Muscle of arm (tissue), 12 donors: Measurements from ENCODE around the gene RIMS4. TPM values are rescaled to one million over a fixed set of nuclear protein-coding genes. Genes with fewer than 3 reads are reported as not detected.

Experiments used
- DNase-seq: peaks from one replicate; pipeline ENCODE4 v3.0.0-alpha.2; 2013
- polyA plus RNA-seq, 12 donors: library from polyadenylated mRNA; unstranded; fragments of 120-200 nt; gene quantifications; one replicate each; pipeline ENCODE4 v1.2.1, GENCODE V29; 2013; ENCODE audit not compliant: insufficient read length in 12 of 12

Gene RIMS4
- polyA plus RNA-seq, 12 donors, result 4.0 to 18.8 (median 8.6) TPM; not detected in 1

DNA sequence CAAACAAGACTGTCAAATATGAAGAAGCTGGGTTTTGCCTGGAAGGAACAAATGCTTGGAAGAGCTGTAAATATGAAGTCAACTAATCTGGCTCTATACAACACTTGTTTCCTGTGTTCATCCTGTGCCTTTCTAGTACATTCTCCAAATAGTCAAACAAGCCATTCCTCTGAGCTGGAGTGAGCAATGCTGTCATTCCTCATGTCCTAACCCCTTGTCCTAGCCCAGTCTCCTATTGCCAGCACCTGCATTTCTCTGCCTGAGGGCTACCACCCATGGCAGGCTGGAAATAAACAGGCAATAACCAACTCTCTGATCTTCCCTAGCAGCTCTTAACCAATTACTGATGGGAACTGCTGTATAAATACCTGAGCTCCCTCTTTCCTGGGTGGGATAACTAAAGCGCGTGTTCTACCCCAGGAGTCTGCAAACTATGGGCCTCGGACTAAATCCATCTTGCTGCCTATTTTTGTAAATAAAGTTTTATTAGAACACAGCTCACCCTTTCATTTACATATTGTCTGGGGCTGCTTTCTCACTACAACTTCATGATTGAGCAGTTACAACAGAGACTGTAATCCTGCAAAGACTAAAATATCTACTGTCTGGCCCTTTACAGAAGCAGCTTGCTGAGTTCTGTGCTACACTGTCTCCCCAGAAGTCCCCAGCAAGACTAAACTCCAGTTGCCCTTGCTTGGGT, 13.4 kb downstream of the RIMS4 start:
- DNase-seq, result no peak

DNA sequence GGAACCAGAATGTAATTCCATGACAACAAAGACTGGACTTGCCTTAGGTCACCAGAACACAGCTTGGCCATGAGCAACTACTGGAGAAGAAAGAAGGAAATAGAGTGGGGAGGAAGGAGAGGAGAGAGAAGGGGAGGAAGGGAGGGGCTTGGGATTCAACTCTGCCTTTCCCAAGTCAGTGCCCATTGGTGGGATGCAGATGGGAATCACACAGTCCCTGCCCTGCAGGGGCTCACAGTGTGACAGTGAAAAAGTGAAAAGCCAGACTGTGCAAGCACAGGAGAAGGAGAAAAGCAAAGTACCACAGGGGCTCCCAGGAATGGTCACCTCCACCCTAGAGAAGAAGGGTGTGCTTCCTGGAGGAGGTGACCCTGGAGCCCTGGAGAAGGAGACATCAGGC, 14.0 kb downstream of the RIMS4 start:
- DNase-seq, result no peak

DNA sequence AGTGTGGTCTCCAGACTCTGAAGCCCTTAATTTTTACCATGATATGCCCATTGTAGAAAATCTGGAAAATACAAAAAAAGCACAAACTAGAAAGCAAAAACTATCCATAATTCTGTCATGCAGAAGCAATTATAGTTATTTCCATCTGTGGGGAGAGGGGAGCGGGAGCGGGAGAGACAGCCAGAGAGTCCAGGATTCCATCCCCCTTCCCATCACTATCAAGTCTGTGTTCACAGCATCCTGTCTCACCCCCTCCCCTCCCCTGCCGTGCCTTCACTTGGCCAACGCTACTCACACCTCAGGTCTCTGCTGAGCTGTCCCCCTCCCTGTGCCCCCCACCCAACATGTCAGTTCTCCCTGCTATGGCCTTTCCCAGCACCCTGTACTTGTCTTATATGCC, 14.5 kb downstream of the RIMS4 start:
- no peak for DNase-seq

DNA sequence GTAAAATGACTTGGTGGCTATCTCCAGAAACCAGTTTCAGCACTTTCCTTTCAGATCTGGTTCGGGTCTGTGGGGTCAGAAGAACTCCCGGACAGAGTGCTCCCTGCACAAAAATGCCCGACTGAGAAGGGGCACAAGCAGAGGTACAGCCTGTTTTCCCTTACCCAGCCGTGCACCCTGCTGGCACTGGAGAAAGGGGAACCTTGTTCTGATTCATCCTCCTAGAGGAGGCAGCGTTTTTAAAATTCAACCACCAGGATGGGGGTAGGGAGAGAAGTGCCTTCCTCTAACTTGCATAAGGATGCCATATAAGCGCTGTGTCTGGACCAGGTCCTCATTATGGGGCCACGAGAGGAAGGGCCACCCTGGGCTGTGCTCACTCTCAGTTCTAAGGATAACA, 17.6 kb downstream of the RIMS4 start:
- DNase-seq, result no peak

DNA sequence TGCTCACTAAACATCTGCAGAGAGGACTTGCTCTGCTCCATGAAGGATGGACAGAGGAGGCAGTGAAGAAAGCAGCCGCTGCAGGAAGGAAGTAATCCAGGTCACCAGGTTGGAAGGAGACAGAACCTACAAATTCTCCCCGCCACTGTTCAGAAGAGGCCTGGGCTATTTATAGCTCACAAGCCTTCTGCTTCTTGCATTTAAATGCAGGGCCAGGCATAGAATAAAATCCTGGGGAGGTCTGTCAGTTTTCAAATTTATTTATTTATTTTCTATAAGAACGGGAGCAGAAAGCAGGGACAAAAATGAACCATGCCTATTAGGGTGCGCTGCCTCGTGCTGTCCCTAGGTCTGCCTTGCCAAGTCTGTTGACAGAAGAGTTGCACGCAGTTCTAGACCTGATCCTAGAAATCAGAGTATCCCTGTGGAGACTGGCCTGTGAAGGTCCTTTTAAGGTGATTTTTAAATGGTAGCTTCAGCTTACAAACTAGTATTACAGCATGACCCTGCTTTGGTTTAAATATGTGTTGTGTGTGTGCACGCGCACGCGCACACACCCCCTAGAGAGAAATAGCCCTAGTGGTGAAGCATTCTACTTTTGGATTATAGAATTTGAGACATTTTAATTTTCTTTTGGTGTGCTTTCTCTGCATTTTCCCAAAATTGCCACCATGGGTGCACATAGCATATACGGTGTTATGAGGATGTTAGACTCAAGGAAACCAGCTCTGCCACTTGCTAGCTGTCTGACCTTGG, 19.5 kb downstream of the RIMS4 start:
- no peak for DNase-seq

DNA sequence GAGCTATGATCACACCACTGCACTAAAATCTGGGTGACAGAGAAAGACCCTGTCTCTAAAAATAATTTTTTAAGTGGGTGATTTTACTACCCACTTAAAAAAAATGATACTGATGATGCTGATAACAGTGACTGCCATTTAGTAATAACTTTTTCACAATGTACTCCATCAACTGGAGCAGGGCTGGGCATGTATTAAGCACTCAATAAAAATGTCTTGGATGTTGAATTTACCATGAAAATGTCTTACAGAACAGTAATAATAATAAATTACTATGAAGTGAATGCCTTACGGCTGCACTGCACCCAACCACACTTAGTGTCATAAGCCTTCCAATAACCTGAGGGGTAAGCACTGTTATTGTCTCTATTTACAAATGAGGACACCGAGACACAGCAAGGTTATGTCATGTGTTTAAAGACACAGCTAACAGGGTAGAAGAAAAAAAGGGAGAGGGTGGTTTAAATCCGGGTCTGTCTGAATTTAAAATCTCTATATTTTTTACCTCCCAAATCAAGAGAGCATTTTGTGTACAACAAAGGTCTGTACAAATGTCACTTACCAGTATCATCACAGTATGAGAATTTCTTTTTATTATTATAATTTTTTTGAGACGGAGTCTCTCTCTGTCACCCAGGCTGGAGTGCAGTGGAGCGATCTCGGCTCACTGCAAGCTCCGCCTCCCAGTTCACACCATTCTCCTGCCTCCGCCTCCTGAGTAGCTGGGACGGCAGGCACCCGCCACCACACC, 21.5 kb downstream of the RIMS4 start:
- DNase-seq, result no peak

DNA sequence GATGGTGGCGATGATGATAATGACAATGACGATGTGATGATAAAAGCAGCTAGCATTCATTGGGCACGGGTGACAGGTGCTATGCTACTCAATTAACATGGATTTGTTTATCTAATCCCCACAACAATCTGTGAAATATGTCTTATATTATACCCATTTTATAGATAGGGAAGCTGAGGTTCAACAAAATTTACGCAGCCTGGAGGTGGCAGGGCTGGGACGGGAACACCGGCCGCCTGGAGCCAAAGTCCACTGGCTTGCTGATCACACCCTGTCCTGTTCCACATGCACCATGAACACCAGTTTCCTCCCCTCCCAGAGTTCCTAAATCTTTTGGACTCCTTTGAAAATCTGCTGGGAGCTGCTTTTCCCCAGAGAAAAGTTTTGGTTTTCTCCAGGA, 23.0 kb downstream of the RIMS4 start:
- no peak for DNase-seq

DNA sequence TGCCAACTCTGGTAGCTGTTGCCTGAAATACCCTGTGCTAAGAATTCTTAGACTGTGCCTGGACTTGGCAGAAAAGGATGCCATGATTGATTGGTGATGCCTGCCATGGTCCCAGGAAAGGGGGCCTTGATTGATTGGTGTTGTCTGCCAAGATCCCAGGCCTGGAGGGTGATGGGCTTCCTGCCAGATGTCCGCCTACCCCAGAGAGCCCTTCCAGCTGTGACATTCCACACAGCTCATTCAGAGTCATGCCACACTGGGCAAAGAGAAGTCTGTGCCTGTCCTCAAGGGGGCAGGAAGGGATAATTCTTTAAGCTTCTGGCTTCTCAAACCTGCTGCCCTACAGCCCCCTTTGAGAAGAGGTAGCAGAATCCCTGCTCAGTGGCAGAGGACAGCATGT, 24.6 kb downstream of the RIMS4 start:
- DNase-seq, result no peak

DNA sequence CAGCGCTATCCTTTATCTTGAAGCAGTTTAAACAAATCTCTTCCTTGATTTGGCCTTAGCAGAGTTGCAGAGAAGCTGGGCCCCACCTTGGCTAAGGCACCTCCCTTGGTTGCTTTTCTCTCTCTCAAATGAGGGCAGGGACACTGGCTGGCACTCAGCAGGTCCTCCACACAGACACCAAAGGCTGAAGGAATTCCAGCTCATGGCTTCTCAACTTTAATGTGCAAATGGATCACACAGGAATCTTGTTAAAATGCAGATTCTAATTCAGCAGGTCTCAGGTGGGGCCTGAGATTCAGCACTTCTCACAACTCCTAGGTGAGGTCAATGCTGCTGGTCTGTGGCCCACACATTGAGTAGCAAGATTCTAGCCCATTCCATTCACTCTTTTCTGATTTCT, 25.7 kb downstream of the RIMS4 start:
- DNase-seq, result no peak

DNA sequence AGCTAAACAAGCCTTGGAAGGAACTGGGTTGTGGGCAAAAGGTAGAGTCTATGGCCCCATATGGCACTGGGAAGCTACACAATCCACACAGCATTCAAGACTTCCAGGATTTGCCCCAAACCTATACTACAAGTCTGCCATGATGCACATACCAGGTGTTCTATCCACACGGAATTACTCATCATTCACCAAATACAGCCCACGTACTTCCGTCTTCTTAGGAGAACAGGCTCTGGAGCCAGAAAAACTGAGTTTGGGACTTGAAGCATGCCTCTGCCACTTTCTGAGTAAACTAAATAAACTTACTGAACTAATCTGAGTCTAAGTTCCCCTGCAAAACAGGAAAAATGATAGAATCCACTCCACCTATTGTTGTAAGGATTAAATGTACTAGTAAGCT, 28.6 kb downstream of the RIMS4 start:
- DNase-seq, result no peak

DNA sequence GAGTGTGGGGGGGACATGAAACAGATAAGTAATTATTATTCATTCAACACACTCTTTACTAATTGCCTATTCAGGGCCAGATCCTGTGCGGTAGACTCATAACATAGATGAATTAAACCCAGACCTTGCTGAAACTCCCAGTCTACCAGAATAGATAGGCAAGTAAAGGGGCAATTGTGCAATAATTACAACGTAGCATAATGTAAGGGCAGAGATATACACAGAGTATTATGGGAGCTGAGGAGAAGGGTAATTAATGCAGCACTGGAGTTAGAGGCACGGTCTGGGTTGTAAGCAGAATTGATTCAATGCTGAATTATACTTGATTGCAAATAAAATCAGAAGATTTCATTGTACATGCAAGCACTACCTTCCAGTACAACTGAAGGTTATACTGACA, 29.2 kb downstream of the RIMS4 start:
- no peak for DNase-seq

DNA sequence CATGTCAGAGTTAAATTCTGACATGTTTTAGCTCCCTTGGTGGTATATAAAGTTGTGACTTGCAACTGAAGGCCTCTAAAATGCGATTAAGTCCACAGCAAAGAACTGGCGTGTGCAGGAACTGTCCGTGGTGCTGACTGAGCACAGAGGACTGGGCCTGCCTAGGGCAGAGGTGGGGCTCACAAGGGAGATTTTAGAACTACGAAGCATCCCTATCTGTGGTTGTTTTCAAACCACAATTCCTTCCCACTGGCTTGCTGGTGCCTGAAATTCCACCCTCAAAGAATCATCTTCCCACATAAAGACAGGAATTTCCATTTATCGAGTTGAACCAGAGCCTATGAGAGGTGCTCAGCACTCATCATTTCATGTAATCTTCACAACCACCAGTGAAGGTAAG, 30.1 kb downstream of the RIMS4 start:
- DNase-seq, result peak; percentile 70

DNA sequence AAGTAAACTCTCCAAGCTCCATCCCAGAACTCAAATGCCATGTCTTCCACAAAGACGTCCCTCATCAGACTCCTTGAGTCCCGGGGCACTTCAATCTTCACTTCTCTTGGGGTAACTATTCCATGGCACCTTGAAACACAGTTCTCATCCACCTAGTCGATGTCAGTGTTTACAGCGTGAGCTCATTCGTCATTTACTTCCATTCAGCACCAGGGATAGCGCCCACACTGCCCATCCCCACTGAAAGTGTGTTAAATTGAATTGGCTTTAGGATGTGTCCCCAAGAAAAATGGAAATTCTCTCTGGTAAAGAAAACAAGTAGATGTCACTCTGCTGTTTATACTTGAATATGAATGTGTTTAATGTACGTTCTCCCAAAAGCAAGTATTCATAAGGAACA, 33.4 kb downstream of the RIMS4 start:
- peak; percentile 15 for DNase-seq

DNA sequence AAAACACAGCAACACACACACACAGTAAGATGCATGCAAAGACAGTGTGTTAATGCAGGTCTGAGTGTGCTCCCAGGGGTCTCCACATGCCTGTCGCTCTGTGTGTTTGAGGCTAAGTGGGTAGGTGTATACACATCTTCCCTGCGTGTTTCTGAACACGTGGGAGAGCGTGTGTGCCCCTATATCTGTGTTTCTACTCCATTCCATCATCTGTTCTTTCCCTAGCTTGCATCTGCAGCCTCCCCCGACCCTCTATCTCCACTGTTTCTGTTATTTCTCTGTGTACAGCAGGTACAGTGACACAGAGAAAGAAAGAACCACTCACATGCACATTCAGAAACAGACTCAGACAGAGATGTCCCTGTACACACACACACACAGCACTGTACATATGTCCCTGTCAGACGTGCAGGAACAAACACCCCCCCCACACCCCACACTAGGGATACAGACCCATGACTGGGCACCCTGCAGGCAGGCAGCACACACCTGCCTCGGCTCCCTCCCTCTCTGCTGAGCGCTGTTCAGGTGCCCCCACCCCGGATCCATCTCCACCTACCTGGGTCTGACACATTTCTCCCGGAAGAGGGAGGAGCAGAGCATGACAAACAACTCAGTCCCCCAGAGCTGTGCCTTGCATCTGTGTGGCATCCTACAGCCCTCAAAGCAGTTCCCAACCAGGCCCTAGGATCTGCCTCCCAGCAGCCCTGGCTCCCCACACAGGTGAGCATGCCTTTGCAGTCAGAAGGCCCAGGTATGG, 37.1 kb downstream of the RIMS4 start:
- no peak for DNase-seq

DNA sequence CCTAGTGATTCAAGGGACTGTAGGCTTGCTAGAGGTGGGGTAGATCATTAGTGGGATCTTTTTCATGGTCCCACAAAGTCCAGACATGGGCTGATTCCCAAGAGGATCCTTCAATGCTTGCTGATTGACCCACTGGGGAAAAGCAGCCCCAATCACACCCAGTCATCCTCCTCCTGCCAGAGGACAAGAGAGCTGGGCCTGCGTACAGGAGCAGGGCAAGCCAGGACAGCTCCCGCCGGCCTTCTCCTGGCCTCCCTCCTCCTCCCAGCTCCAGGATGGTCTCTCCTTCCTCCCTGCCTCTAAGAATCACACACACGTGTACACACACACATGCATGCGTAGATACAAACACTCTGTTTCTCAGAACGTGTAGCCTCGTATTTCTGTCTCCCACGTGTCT, 37.7 kb downstream of the RIMS4 start:
- DNase-seq, result no peak

DNA sequence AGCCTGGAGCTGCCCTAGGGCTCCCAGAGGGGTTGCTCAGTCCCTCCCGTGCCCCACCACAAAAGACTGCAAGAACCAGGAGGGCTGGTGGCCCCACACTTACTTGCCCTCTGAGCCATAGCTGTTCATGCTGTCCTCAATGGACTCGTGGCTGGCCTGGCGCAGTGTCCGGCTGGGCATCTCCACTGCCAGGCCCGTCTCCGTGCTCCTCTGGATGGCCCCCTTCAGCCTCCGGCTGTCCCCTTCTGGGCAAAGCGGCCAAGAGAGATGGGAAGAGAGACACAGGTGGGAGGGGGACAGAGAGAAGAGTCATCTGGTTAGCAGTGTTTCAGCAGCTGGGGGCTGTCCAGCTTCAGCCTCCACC, 39.2 kb downstream of the RIMS4 start:
- DNase-seq, result no peak

DNA sequence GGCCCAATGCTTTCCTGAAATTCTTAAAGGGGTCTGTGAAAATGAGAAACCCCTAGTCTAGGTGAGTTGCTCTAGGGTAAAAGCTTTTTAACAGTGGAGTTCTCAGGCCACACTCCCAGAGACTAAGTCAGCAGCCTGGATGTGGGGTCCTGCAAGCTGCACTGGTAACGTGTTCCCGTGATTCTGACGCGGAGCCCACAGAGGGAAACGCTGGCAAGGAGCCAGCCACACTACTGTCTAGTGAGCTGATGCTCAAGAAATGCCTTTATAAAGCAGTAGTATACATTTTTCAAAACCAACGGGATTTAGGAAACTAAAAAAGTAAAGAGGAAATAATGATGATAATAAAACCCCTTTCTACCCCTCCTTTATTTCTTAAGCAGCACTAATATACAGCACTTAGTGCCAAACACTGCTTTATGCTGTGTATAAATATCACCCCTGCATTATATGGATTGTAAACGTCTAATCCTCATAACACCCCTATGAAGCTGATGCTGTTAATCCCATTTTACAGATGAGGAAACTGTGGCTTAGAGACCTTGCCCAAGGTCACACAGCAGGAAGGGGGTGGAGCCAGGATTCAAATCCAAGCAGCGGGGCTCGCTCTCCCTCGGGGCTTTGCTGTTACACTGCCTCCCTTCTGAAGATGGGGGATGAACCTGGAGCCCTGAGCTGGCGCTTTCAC, 39.7 kb downstream of the RIMS4 start:
- DNase-seq, result no peak

DNA sequence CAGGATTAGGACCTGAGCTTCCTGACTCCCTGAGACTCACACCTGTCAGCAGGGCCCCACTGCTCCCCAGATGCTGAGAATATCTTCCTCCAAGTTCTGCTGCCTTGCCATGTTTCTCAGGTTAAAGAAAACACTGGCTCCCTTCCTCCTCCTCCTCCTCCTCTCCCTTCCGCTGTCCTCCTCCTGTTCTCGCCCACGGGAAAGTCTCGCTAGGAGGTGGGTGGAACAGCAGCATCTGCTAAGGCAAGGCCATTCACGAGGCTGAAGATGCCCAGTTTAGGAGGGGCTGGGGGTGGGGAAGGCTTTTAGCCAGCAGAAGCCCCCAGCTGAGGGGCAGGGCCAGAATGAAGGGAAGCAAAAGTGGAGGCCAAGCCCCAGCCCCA, 40.9 kb downstream of the RIMS4 start:
- DNase-seq, result no peak

DNA sequence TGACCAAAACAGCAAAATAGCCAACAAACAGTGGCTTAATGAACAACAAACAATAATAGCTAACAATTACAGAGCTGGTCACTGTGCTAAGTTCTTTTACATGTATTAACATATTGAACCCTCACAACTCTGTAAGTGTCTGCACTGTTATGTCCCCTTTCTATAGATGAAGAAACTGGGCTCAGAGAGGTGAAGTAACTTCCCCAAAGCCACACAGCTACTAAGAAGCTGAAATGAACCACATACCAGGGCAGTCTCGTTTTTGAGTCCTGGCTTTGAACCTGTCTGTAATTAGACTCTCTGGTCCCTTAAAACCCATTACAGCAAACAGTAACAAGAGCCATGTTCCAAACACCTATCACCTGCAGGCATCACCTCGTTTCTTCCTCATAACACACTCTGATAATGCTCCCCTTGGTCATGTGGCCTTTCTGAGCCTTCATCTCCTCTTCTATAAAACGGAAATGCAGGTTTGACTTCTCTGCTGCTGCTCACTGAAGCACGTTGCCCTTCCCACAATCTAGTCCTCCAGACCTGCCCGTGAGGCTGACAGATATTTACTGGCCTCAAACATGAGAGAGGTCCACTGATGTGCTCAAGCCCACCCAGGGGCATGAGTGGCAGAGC, 41.4 kb downstream of the RIMS4 start:
- no peak for DNase-seq

DNA sequence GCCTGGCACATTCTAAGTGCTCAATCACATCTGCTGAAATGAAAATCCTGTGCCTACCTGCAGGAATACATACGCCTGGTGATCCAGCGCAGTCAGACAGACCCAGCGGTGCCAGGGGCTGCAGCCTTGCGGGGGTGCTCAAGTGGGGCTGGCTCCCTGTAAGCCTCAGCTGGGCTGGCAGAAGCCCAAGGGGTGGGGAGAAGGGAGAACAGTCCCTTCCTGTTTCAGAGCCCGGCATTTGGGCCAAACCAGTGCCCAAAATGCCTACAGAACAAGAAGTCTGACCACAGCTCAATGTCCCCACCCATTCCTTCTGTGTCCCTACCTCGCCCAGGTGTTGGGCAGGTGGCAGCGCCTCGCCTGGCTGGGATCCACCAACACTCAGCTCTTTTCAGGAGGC, 42.1 kb downstream of the RIMS4 start:
- no peak for DNase-seq

DNA sequence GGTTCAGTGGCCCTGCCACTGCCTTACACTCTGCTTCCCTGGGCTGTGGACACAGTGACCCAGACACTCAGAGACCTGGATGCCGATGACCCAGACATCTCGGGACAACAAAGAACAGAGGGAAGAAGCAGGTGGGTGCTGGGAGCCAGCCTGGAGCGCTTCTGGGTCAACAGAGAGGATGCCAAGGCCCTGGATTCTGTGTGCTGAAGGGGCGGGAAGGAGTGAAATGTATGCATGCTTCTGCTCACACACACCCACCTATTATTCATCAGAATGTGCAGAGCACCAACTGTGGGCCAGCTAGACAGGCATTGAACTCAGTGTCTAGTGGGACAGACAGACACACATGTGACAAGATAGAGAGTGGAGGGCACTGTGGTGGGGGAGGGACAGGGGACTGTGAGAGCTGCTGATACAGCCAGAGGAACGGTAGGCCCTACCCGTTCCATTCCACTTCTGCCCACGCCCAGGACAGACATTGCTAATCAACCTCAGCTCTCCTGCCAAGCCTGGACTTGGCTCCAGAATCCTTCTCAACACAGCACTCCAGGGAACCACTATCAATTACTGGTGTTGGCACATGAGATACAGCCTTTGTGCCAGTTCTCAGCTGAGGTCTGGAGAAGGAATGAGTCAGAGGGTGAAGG, 44.5 kb downstream of the RIMS4 start:
- no peak for DNase-seq
